Peyer's patch (tissue), 4 donors: ENCODE data around the gene SDE2. TPM values are rescaled to one million over a fixed set of nuclear protein-coding genes. Genes with fewer than 3 reads are reported as not detected.
"Not testable (repeated sequence)": the region's sequence is repeated elsewhere in the genome, so short reads cannot be mapped to it uniquely, and the experiment has no call there.

Source experiments
- DNase-seq, 3 donors: peaks; one replicate each; pipeline ENCODE4 v3.0.0-alpha.2; 2017 to 2019
- H3K27ac ChIP-seq, 4 donors: fragments of 200-600 bp; sonication (generic); one replicate each; pipeline ENCODE4 v1.5.1; 2016 to 2019
- H3K27me3 ChIP-seq, 2 donors: fragments of 200-600 bp; sonication (generic); one replicate each; pipeline ENCODE4 v1.5.1; 2019
- H3K36me3 ChIP-seq, 3 donors: fragments of 200-600 bp; sonication (generic); one replicate each; pipeline ENCODE4 v1.5.1; 2016 to 2019
- H3K4me1 ChIP-seq, 4 donors: fragments of 200-600 bp; sonication (generic); one replicate each; pipeline ENCODE4 v1.5.1; 2016 to 2019
- H3K4me3 ChIP-seq, 4 donors: fragments of 200-600 bp; sonication (generic); 1 replicate in 3 of 4; 2 replicates in 1 of 4; pipeline ENCODE4 v1.5.1; 2016 to 2019; ENCODE audit warnings: mild to moderate bottlenecking in 1 of 4
- H3K9me3 ChIP-seq, 4 donors: fragments of 200-600 bp; sonication (generic); one replicate each; pipeline ENCODE4 v1.5.1; 2016 to 2019; ENCODE audit warnings: mild to moderate bottlenecking in 1 of 4
- POLR2A ChIP-seq, 2 donors: fragments of 450-650 bp; IDR thresholded peaks; one replicate each; pipeline ENCODE4 v1.5.1; 2017; ENCODE audit warnings: antibody characterized with exemption in 2 of 2, mild to moderate bottlenecking in 2 of 2, moderate library complexity in 2 of 2
- total RNA-seq, 4 donors: library from RNA; depleted of rRNA; stranded (reverse); fragments of >200 nt; gene quantifications; one replicate each; pipeline ENCODE4 v1.1.0, GENCODE V29; 2016
- TF ChIP-seq, protein P1 (sequence below), 6 experiments: fragments of 450-650 bp in 4 of 6; fragments of 200-600 bp in 2 of 6; sonication (generic) in 1 of 6; IDR thresholded peaks; one replicate each; pipeline ENCODE4 v1.5.1; 2017 to 2019; ENCODE audit warnings: antibody characterized with exemption in 6 of 6, mild to moderate bottlenecking in 3 of 6, moderate library complexity in 1 of 6

SDE2 gene
- total RNA-seq, 4 donors from 2014 or later = 10.9 to 22.3 (median 15.8) TPM

DNA sequence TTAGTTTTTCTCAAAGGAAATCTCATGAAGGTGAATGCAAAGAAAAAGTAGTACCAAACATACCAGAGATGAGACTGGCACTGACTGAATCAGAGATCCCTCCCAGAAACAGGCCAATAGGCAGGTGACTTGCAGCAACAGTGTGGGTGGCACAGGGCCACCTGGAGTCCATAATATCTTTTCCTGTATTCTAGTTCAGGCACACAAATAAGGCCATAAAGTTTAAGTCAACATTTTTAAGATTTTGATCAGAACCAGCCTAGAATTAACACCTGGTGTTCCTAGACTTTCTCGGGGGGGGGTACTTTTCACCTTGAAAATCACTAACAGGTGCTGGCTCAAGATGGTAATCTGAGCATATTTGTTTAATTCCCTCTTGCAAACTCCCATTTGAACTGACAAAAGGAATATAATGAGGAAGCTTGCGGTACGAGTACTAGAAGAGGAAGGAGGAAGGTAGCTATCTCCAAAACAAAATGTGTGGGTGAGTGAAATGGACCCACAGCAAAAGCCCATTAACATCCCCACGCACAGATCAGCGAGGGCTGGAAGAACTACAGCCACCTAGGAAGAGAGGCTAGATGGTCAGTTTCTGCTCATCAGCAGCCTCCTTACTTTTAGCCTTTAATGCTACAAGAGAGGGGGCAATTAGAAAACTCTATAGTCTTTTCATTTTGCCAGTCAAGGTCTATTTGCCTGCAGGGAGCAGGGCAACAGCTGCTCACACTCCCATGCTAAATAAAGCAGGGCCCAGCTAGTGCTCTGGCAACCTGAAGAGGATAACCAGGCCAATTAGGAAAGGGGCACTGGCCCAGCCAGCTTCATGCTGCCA lies 18.9 kb downstream of the SDE2 start:
- TF ChIP-seq, protein P1, sequence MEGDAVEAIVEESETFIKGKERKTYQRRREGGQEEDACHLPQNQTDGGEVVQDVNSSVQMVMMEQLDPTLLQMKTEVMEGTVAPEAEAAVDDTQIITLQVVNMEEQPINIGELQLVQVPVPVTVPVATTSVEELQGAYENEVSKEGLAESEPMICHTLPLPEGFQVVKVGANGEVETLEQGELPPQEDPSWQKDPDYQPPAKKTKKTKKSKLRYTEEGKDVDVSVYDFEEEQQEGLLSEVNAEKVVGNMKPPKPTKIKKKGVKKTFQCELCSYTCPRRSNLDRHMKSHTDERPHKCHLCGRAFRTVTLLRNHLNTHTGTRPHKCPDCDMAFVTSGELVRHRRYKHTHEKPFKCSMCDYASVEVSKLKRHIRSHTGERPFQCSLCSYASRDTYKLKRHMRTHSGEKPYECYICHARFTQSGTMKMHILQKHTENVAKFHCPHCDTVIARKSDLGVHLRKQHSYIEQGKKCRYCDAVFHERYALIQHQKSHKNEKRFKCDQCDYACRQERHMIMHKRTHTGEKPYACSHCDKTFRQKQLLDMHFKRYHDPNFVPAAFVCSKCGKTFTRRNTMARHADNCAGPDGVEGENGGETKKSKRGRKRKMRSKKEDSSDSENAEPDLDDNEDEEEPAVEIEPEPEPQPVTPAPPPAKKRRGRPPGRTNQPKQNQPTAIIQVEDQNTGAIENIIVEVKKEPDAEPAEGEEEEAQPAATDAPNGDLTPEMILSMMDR (IDR thresholded peaks at IDR 0.05) = no peak
- TF ChIP-seq POLR2A (IDR thresholded peaks at IDR 0.05) = no peak
- Histone ChIP-seq H3K9me3 (no peaks in the 10 kb centered on the region), H3K36me3 (peaks cover 0 to 57% (median 0%) of the 10 kb centered on the region in 3 donors), H3K4me3 (no peak overlapping the region), H3K27me3 (no peaks in the 10 kb centered on the region), H3K27ac (peak overlapping the region in 1 of 4 donors; percentile 6), H3K4me1 (no peaks in the 10 kb centered on the region)
- DNase-seq = no peak

- no peak overlapping the region for H3K4me3 ChIP-seq
- no peak overlapping the region for H3K27ac ChIP-seq
- no peak for DNase-seq
- no peaks in the 10 kb centered on the region for H3K27me3 ChIP-seq
- H3K36me3 ChIP-seq = peaks cover 0 to 49% (median 0%) of the 10 kb centered on the region in 3 donors
- H3K9me3 ChIP-seq = no peaks in the 10 kb centered on the region
- H3K4me1 ChIP-seq = no peaks in the 10 kb centered on the region
- TF ChIP-seq POLR2A (IDR thresholded peaks at IDR 0.05) = no peak
- TF ChIP-seq, protein P1 (IDR thresholded peaks at IDR 0.05) = no peak
These were observed 19.7 kb downstream of the SDE2 start for GRCh38 chr1:225979421-225979820.

DNA sequence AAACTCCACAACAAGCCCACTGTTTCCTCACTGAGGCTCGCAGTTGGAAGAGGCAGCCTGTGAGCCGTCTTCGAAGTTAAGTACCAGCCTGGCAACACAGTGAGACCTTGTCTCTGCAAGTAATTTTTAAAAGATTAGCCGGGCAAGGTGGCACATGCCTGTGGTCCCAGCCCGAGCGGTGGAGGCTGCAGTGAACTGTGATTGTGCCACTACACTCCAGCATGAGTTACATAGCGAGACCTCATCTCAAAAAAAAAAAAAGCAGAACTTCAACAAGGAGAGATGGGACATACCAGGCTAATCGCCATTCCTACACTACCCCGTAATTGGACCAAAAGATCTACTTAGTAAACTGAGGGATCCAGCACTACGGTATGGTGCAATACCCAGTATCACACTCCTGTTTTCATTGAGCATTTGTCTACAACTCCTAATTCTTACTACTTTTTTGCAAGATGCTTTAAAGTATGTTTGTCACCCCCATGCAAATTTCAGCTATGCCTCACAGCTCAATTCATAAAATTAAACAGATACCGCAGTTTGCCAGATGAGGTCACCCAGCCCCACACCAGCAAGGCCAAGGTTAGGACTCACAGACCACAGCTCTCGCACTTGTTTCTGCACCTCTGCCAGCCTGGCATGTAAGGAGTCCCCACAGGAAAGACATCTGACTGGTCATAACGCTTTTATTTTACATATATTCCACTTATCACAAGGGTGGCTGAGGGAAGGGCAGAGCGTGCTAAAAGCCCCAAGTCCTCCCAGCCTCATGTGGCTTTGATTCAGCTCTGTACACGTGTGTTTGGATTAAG lies 21.0 kb downstream of the SDE2 start:
- DNase-seq = peak in 1 of 3 donors; percentile 34
- Histone ChIP-seq H3K4me3 (no peak overlapping the region), H3K9me3 (no peaks in the 10 kb centered on the region), H3K4me1 (no peaks in the 10 kb centered on the region), H3K27me3 (no peaks in the 10 kb centered on the region), H3K36me3 (peaks cover 0 to 36% (median 0%) of the 10 kb centered on the region in 3 donors), H3K27ac (no peak overlapping the region)
- TF ChIP-seq, protein P1 (IDR thresholded peaks at IDR 0.05) = no peak
- no peak for TF ChIP-seq POLR2A (IDR thresholded peaks at IDR 0.05)

- H3K9me3 ChIP-seq, H3K4me1 ChIP-seq, DNase-seq, H3K27me3 ChIP-seq, H3K4me3 ChIP-seq, H3K27ac ChIP-seq, H3K36me3 ChIP-seq: not testable (repeated sequence)
These were observed 24.0 kb downstream of the SDE2 start for GRCh38 chr1:225975146-225975545.

- no peak overlapping the region for H3K4me3 ChIP-seq
- no peak for TF ChIP-seq POLR2A (IDR thresholded peaks at IDR 0.05)
- TF ChIP-seq, protein P1 (IDR thresholded peaks at IDR 0.05) = no peak
These were observed 24.7 kb downstream of the SDE2 start for GRCh38 chr1:225974454-225974853.

DNA sequence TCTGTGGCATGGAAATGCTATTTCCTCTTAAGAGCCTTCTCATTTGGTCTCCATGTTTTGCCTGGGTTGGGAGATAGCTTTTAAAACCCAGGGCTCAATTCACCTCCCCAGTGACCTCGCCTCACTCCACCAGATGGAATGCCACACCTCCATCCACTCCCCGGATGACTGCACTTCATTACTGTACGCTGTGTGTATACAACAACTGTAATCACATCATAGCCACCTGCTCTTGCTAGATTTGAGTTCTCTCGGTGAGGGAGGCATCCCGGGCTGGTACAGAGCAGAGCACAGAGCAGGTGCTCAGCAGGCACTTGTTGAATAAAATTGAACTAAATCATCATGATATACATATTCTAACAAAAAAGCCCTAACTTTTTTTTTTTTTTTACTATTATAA lies 26.0 kb downstream of the SDE2 start:
- no peak overlapping the region for H3K4me3 ChIP-seq
- DNase-seq = no peak
- H3K9me3 ChIP-seq = no peaks in the 10 kb centered on the region
- no peaks in the 10 kb centered on the region for H3K4me1 ChIP-seq
- H3K36me3 ChIP-seq = no peaks in the 10 kb centered on the region
- TF ChIP-seq POLR2A (IDR thresholded peaks at IDR 0.05) = no peak
- TF ChIP-seq, protein P1 (IDR thresholded peaks at IDR 0.05) = no peak
- no peaks in the 10 kb centered on the region for H3K27me3 ChIP-seq
- H3K27ac ChIP-seq = no peak overlapping the region

More at GRCh38 chr1:225974454-225974853, 24.7 kb downstream of the SDE2 start:
- no peaks in the 10 kb centered on the region for H3K4me1 ChIP-seq
- H3K27ac ChIP-seq = no peak overlapping the region
- H3K27me3 ChIP-seq = no peaks in the 10 kb centered on the region
- no peak for DNase-seq
- peaks cover 0 to 1% (median 0%) of the 10 kb centered on the region in 3 donors for H3K36me3 ChIP-seq
- no peaks in the 10 kb centered on the region for H3K9me3 ChIP-seq
